ENCODE data around the gene RPP25L.

The RPP25L gene

DNA sequence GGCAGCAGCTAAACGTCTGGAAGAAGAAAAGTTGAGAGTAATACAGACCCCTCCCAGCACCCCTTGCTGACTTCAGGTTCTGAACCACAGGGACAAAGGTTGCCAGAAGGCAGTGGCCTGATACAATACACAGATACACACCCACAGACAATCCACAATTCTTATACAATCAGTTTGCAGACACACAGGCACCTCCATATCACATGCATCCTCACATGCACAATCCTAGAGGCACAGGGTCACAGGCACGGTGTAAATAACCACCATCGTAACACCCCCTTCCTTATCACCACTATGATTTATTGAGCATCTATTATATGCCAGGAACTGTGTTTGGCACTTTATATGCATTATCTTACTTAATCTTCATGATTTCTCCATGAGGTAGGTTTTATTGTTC is 30.6 kb downstream of the RPP25L start:
- no peaks in the 10 kb centered on the region for H3F3A ChIP-seq (ENCODE audit: control insufficient read depth, insufficient read depth)
- H3K4me1 ChIP-seq (ENCODE audit: control insufficient read depth, low read length) = no peaks in the 10 kb centered on the region
- no peaks in the 10 kb centered on the region for H3K9me3 ChIP-seq (ENCODE audit: control insufficient read depth, insufficient read depth, low read length)
- no peak overlapping the region for H3K4me3 ChIP-seq (ENCODE audit: low read length)
- H3K36me3 ChIP-seq (ENCODE audit: control insufficient read depth, low read length) = no peaks in the 10 kb centered on the region
- H4K20me1 ChIP-seq (ENCODE audit: control insufficient read depth, insufficient read depth, low read depth, low read length) = no peaks in the 10 kb centered on the region
- no peak for TF ChIP-seq EZH2phosphoT487 (IDR thresholded peaks at IDR 0.05; ENCODE audit: borderline replicate concordance, low read length)
- no peak for TF ChIP-seq CTCF (IDR thresholded peaks at IDR 0.05; ENCODE audit: low read depth, low read length, poor library complexity, severe bottlenecking)
- peaks cover 56% of the 10 kb centered on the region for H3K27me3 ChIP-seq (ENCODE audit: control insufficient read depth, low read length)
- H3K4me2 ChIP-seq (ENCODE audit: low read length) = no peak overlapping the region
- H3K79me2 ChIP-seq (ENCODE audit: control insufficient read depth, low read length) = no peaks in the 10 kb centered on the region
- no peaks in the 10 kb centered on the region for H3K9me2 ChIP-seq (replicated peaks; ENCODE audit: control insufficient read depth, low read length)
- H3K27ac ChIP-seq (ENCODE audit: low read depth, low read length) = no peak overlapping the region

GRCh38 chr9:34580358-34580757 is 31.5 kb downstream of the RPP25L start:
- no peak overlapping the region for H3K4me3 ChIP-seq (ENCODE audit: low read length)
- no peaks in the 10 kb centered on the region for H3K4me1 ChIP-seq (ENCODE audit: control insufficient read depth, low read length)
- no peaks in the 10 kb centered on the region for H4K20me1 ChIP-seq (ENCODE audit: control insufficient read depth, insufficient read depth, low read depth, low read length)
- no peaks in the 10 kb centered on the region for H3K9me3 ChIP-seq (ENCODE audit: control insufficient read depth, insufficient read depth, low read length)
- peaks cover 46% of the 10 kb centered on the region for H3K27me3 ChIP-seq (ENCODE audit: control insufficient read depth, low read length)
- no peaks in the 10 kb centered on the region for H3K9me2 ChIP-seq (replicated peaks; ENCODE audit: control insufficient read depth, low read length)
- TF ChIP-seq CTCF (IDR thresholded peaks at IDR 0.05; ENCODE audit: low read depth, low read length, poor library complexity, severe bottlenecking) (no peak), EZH2phosphoT487 (IDR thresholded peaks at IDR 0.05; ENCODE audit: borderline replicate concordance, low read length) (no peak)
- no peaks in the 10 kb centered on the region for H3K36me3 ChIP-seq (ENCODE audit: control insufficient read depth, low read length)
- no peaks in the 10 kb centered on the region for H3F3A ChIP-seq (ENCODE audit: control insufficient read depth, insufficient read depth)
- H3K79me2 ChIP-seq (ENCODE audit: control insufficient read depth, low read length) = no peaks in the 10 kb centered on the region
- H3K27ac ChIP-seq (ENCODE audit: low read depth, low read length) = no peak overlapping the region
- no peak overlapping the region for H3K4me2 ChIP-seq (ENCODE audit: low read length)

DNA sequence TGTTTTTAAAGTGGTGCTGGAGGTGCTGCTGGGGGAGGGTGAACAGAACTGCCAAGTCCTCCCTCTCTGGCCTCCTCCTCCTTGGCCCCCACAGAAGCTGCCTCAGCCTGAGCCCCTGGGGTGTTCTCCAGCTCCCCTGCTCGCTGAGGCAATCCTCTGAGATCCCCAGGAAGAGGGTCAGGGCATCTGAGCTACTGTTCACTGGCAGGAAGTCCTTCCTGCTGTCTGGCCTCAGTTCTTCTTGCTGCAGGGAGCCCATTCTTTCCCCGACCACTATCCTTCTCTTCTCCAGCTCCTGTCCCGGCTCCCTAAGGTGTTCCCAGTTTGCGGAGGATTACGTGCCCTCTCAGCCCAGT is 32.1 kb downstream of the RPP25L start:
- TF ChIP-seq EZH2phosphoT487 (IDR thresholded peaks at IDR 0.05; ENCODE audit: borderline replicate concordance, low read length) (no peak), CTCF (IDR thresholded peaks at IDR 0.05; ENCODE audit: low read depth, low read length, poor library complexity, severe bottlenecking) (no peak)
- no peaks in the 10 kb centered on the region for H3K9me3 ChIP-seq (ENCODE audit: control insufficient read depth, insufficient read depth, low read length)
- H3K36me3 ChIP-seq (ENCODE audit: control insufficient read depth, low read length) = no peaks in the 10 kb centered on the region
- no peaks in the 10 kb centered on the region for H4K20me1 ChIP-seq (ENCODE audit: control insufficient read depth, insufficient read depth, low read depth, low read length)
- no peak overlapping the region for H3K4me3 ChIP-seq (ENCODE audit: low read length)
- H3K4me1 ChIP-seq (ENCODE audit: control insufficient read depth, low read length) = no peaks in the 10 kb centered on the region
- H3K79me2 ChIP-seq (ENCODE audit: control insufficient read depth, low read length) = no peaks in the 10 kb centered on the region
- H3F3A ChIP-seq (ENCODE audit: control insufficient read depth, insufficient read depth) = no peaks in the 10 kb centered on the region
- H3K27ac ChIP-seq (ENCODE audit: low read depth, low read length) = no peak overlapping the region
- no peak overlapping the region for H3K4me2 ChIP-seq (ENCODE audit: low read length)
- peaks cover 41% of the 10 kb centered on the region for H3K27me3 ChIP-seq (ENCODE audit: control insufficient read depth, low read length)
- H3K9me2 ChIP-seq (replicated peaks; ENCODE audit: control insufficient read depth, low read length) = no peaks in the 10 kb centered on the region
